GM18502 (cell line): ENCODE data around the gene MMP1.

Experiments used
- ATAC-seq: cut with Tn5 transposase; IDR thresholded peaks from one replicate; pipeline ENCODE4 v1.9.1; 2021; ENCODE audit warnings: mild to moderate bottlenecking; ENCODE audit not compliant: unreplicated experiment, poor library complexity

MMP1 gene

GRCh38 chr11:102809971-102810370 lies 12.0 kb upstream of the MMP1 start:
- ATAC-seq, result no peak

- peak; percentile 63 for ATAC-seq
These were observed 10.0 kb upstream of the MMP1 start for GRCh38 chr11:102807921-102808320.

- no peak for ATAC-seq
These were observed 8.3 kb upstream of the MMP1 start for GRCh38 chr11:102806296-102806695.

- no peak for ATAC-seq
These were observed 4.4 kb upstream of the MMP1 start for GRCh38 chr11:102802341-102802740.

GRCh38 chr11:102800767-102801166 lies 2.8 kb upstream of the MMP1 start:
- ATAC-seq, result no peak

GRCh38 chr11:102799681-102800340 lies 1.9 kb upstream of the MMP1 start:
- ATAC-seq, result no peak

- ATAC-seq, result peak; percentile 98
These were observed 3.6 kb downstream of the MMP1 start for GRCh38 chr11:102794382-102794781.

GRCh38 chr11:102793677-102794290 lies 4.2 kb downstream of the MMP1 start:
- no peak for ATAC-seq

GRCh38 chr11:102792604-102793003 lies 5.4 kb downstream of the MMP1 start:
- ATAC-seq, result no peak

GRCh38 chr11:102791271-102792036 lies 6.5 kb downstream of the MMP1 start:
- ATAC-seq, result no peak

GRCh38 chr11:102788334-102788995 lies 9.5 kb downstream of the MMP1 start:
- ATAC-seq, result no peak

GRCh38 chr11:102784380-102784779 lies 13.6 kb downstream of the MMP1 start:
- ATAC-seq, result no peak

GRCh38 chr11:102783720-102784119 lies 14.2 kb downstream of the MMP1 start:
- no peak for ATAC-seq

- no peak for ATAC-seq
These were observed 14.9 kb downstream of the MMP1 start for GRCh38 chr11:102783016-102783415.

- no peak for ATAC-seq
These were observed 16.3 kb downstream of the MMP1 start for GRCh38 chr11:102781676-102782075.

- peak; percentile 55 for ATAC-seq
These were observed 17.5 kb downstream of the MMP1 start, which contains the start of gene MMP10 for GRCh38 chr11:102780491-102780918. Gene MMP10, minus strand, starts transcription at chr11:102780628. Its CDS starts 37 bp downstream, at chr11:102780591.

GRCh38 chr11:102776454-102776853 lies 21.5 kb downstream of the MMP1 start:
- ATAC-seq, result no peak

- ATAC-seq, result no peak
These were observed 24.6 kb downstream of the MMP1 start for GRCh38 chr11:102773386-102773785.

- no peak for ATAC-seq
These were observed 26.6 kb downstream of the MMP1 start for GRCh38 chr11:102771351-102771750.

GRCh38 chr11:102770191-102770590 lies 27.8 kb downstream of the MMP1 start:
- no peak for ATAC-seq

GRCh38 chr11:102767800-102768199 lies 30.2 kb downstream of the MMP1 start:
- no peak for ATAC-seq
